CD8-positive, alpha-beta memory T cell (primary cell): ENCODE data around the gene SLC46A1. TPM values are rescaled to one million over a fixed set of nuclear protein-coding genes. Genes with fewer than 3 reads are reported as not detected.

Source experiments
- CTCF ChIA-PET: fragments of 350-600 bp; sonication (Branson Sonifier 250); formaldehyde crosslinking; loops from one replicate; lab custom pipeline; 2021; ENCODE audit warnings: antibody characterized with exemption; lab: Charles Lee
- POLR2A ChIA-PET: fragments of 350-600 bp; sonication (Branson Sonifier 250); formaldehyde crosslinking; loops from one replicate; lab custom pipeline; 2021; ENCODE audit warnings: antibody characterized with exemption; lab: Charles Lee
- DNase-seq, 5 donors: peaks; one replicate each; pipeline versions ENCODE4 v3.0.0 to v3.0.0-alpha.2; 2020 to 2022; ENCODE audit warnings: mixed read lengths in 1 of 5
- H3K27ac ChIP-seq: one replicate; pipeline ENCODE4 v1.7.0; 2013; ENCODE audit warnings: low read depth, mild to moderate bottlenecking, low read length, moderate library complexity
- H3K27me3 ChIP-seq: 2 replicates; pipeline ENCODE4 v1.7.0; 2013; ENCODE audit warnings: low read length, mild to moderate bottlenecking; ENCODE audit not compliant: insufficient read depth, poor library complexity, severe bottlenecking
- H3K36me3 ChIP-seq: 2 replicates; pipeline ENCODE4 v1.7.0; 2013; ENCODE audit warnings: mild to moderate bottlenecking, low read length, moderate library complexity; ENCODE audit not compliant: insufficient read depth
- H3K4me1 ChIP-seq: 2 replicates; pipeline ENCODE4 v1.7.0; 2013; ENCODE audit warnings: mild to moderate bottlenecking, low read length, moderate library complexity; ENCODE audit not compliant: insufficient read depth
- H3K4me3 ChIP-seq: 2 replicates; pipeline ENCODE4 v1.7.0; 2013; ENCODE audit warnings: mild to moderate bottlenecking, low read length
- H3K9me3 ChIP-seq: 2 replicates; pipeline ENCODE4 v1.7.0; 2013; ENCODE audit warnings: mild to moderate bottlenecking, low read length
- H3K27ac Mint-ChIP-seq, 8 donors: one replicate each; pipeline ENCODE4 v1.8.0; 2020 to 2021; ENCODE audit warnings: mixed read lengths in 8 of 8, mild to moderate bottlenecking in 6 of 8, inconsistent platforms in 3 of 8, moderate library complexity in 3 of 8
- H3K27me3 Mint-ChIP-seq, 2 donors: one replicate each; pipeline ENCODE4 v1.8.0; 2020 to 2021; ENCODE audit warnings: mixed read lengths in 2 of 2, mild to moderate bottlenecking in 1 of 2, moderate library complexity in 1 of 2
- H3K36me3 Mint-ChIP-seq, 3 donors: one replicate each; pipeline ENCODE4 v1.8.0; 2020 to 2021; ENCODE audit warnings: mixed read lengths in 3 of 3, inconsistent platforms in 1 of 3, mild to moderate bottlenecking in 1 of 3
- H3K4me1 Mint-ChIP-seq, 3 donors: one replicate each; pipeline ENCODE4 v1.8.0; 2020 to 2021; ENCODE audit warnings: mixed read lengths in 3 of 3, inconsistent platforms in 1 of 3, mild to moderate bottlenecking in 1 of 3
- H3K4me3 Mint-ChIP-seq, 7 donors: one replicate each; pipeline ENCODE4 v1.8.0; 2020 to 2021; ENCODE audit warnings: mixed read lengths in 7 of 7, mild to moderate bottlenecking in 6 of 7, moderate library complexity in 4 of 7, inconsistent platforms in 2 of 7
- H3K9me3 Mint-ChIP-seq, 5 donors: one replicate each; pipeline ENCODE4 v1.8.0; 2020 to 2022; ENCODE audit warnings: mixed read lengths in 5 of 5, mild to moderate bottlenecking in 3 of 5, moderate library complexity in 2 of 5, inconsistent platforms in 1 of 5
- polyA plus RNA-seq: library from polyadenylated mRNA; unstranded; fragments of 300-500 nt; fragmentation: Illumina TruSeq; gene quantifications from one replicate; pipeline ENCODE4 v1.2.3, GENCODE V29; 2021
- total RNA-seq, 2 experiments: library from RNA; stranded (reverse); gene quantifications; one replicate each; pipeline ENCODE4 v1.2.3, GENCODE V29; 2021

Gene SLC46A1
- total and polyA plus RNA-seq, 3 experiments from 2014 or later: 5.6 to 6.3 (median 6.0) TPM

DNA sequence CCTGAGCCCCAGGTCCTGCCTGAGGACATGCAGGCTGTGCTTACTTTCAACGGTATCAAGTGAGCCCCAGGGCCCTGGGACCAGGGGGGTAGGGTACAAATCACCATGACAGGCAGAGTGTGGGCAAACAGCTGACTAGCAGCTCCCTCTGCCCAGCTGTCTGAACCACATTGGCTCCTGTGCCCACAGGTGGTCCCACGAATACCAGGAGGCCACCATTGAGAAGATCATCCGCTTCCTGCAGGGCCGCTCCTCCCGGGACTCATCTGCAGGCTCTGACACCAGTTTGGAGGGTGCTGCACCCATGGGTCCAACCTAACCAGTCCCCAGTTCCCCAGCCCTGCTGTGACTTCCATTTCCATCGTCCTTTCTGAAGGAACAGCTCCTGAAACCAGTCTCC lies 10.0 kb downstream of the SLC46A1 start:
- no peak overlapping the region for H3K27ac ChIP-seq
- H3K27me3 Mint-ChIP-seq: no peaks in the 10 kb centered on the region
- no peaks in the 10 kb centered on the region for H3K9me3 ChIP-seq
- no peaks in the 10 kb centered on the region for H3K4me1 ChIP-seq
- peaks cover 3 to 60% (median 7%) of the 10 kb centered on the region in 3 donors for H3K36me3 Mint-ChIP-seq
- no peaks in the 10 kb centered on the region for H3K27me3 ChIP-seq
- H3K4me3 Mint-ChIP-seq: no peak overlapping the region
- H3K4me1 Mint-ChIP-seq: no peaks in the 10 kb centered on the region
- H3K27ac Mint-ChIP-seq: no peak overlapping the region
- H3K4me3 ChIP-seq: no peak overlapping the region
- POLR2A ChIA-PET: no interaction called here
- peaks cover 20% of the 10 kb centered on the region for H3K36me3 ChIP-seq
- H3K9me3 Mint-ChIP-seq: no peaks in the 10 kb centered on the region
- CTCF ChIA-PET: interaction anchor here (2.7 kb wide), 1 partner anchor 21 kb away, joined by 7 read pairs; no protein-coding TSS in a partner anchor
- no peak for DNase-seq

DNA sequence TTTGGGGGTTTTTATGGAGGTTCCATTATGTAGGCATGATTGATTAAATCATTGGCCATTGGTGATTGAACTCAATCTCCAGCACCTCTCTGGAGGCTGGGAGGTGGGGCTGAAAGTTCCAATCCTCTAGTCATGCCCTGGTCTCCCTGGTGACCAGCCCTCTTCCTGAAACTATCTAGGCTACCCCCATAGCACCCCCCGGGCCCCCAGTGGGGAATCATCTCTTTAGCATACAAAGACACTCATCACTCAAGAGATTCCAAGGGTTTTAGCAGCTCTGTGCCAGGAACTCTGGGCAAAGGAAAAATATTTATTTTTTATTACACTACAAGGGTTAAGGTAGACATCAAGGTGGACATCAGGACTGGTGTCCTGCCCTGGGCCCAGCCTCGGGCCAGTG lies 10.6 kb downstream of the SLC46A1 start:
- Histone ChIP-seq H3K4me3 (no peak overlapping the region), H3K9me3 (no peaks in the 10 kb centered on the region), H3K27ac (no peak overlapping the region), H3K36me3 (peaks cover 26% of the 10 kb centered on the region), H3K4me1 (no peaks in the 10 kb centered on the region), H3K27me3 (no peaks in the 10 kb centered on the region)
- ChIA-PET CTCF (interaction anchor here (2.7 kb wide), 1 partner anchor 21 kb away, joined by 7 read pairs; no protein-coding TSS in a partner anchor), POLR2A (no interaction called here)
- Mint-ChIP-seq H3K27ac (no peak overlapping the region), H3K4me1 (no peaks in the 10 kb centered on the region), H3K27me3 (no peaks in the 10 kb centered on the region), H3K36me3 (peaks cover 4 to 65% (median 9%) of the 10 kb centered on the region in 3 donors), H3K9me3 (no peaks in the 10 kb centered on the region), H3K4me3 (no peak overlapping the region)
- no peak for DNase-seq

DNA sequence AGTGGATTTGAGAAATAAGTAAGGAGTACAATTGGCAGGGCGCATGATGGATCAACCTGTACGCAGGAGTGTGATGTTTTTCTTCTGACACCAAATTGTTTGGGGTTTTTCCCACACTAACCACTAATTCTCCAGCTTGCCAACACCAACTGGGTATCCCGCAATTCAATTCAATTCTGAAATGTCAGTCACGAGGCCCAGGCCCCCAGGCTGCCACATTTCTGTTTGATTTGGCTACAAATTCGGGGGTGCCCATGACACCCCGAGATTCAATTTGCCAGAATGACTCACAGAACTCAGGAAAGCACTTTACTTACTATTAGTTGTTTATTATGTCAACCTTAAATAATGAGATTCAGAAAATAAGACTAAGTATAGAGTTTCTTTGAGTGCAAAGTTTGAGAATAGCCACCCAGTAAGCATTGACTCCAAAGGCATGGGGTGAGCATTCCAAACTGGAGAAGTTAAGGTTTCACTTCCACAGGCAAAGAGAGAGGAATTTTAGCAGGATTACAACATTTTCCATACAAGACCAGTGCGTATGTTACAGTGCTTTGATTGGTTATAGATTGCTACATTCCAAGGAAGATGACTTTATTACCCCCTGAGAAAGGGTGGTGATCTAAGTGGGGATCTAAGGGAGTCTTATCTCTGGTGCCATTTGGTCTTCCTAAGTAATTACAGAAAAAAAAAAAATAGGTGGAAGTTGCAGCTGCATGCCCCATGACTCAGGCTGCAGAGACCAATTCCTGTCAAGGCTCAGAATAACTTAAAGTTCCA lies 11.5 kb downstream of the SLC46A1 start:
- H3K9me3 Mint-ChIP-seq: no peaks in the 10 kb centered on the region
- H3K36me3 Mint-ChIP-seq: peaks cover 8 to 74% (median 13%) of the 10 kb centered on the region in 3 donors
- no peak overlapping the region for H3K27ac ChIP-seq
- CTCF ChIA-PET: interaction anchor here (2.7 kb wide), 1 partner anchor 22 kb away, joined by 7 read pairs; no protein-coding TSS in a partner anchor
- no peak overlapping the region for H3K4me3 Mint-ChIP-seq
- no peaks in the 10 kb centered on the region for H3K27me3 Mint-ChIP-seq
- H3K4me1 ChIP-seq: no peaks in the 10 kb centered on the region
- no peak for DNase-seq
- peak overlapping the region in 2 of 8 donors; percentile 12 to 49 for H3K27ac Mint-ChIP-seq
- H3K4me3 ChIP-seq: no peak overlapping the region
- peaks cover 32% of the 10 kb centered on the region for H3K36me3 ChIP-seq
- no peaks in the 10 kb centered on the region for H3K9me3 ChIP-seq
- no peaks in the 10 kb centered on the region for H3K27me3 ChIP-seq
- POLR2A ChIA-PET: no interaction called here
- no peaks in the 10 kb centered on the region for H3K4me1 Mint-ChIP-seq

DNA sequence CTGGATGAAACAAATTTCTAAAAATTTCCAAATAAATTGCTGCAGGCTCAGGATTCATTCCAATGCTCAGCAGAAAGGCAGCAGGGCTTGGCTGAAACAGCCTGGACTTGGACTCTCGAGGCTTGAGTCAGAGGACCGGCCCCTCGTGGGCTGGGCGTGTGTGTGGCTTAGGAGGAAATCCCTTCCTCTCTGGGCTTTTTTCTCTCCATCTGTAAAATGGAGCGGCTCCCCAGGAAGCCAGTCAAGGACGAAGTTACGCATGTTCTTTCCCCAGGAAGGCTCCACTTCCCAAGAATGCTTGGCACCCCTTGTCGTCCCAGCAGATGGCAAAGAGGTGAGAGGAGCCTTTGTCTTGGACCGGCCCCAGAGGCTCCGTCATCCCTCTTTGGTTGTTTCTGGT lies 13.5 kb downstream of the SLC46A1 start:
- ChIA-PET POLR2A (no interaction called here), CTCF (interaction anchor here (1.0 kb wide), 1 partner anchor 10 kb away, joined by 5 read pairs; no protein-coding TSS in a partner anchor)
- Mint-ChIP-seq H3K9me3 (no peaks in the 10 kb centered on the region), H3K4me1 (peaks cover 2 to 4% (median 4%) of the 10 kb centered on the region in 3 donors), H3K27me3 (no peaks in the 10 kb centered on the region), H3K27ac (no peak overlapping the region), H3K4me3 (no peak overlapping the region), H3K36me3 (peaks cover 9 to 83% (median 13%) of the 10 kb centered on the region in 3 donors)
- H3K27ac ChIP-seq: no peak overlapping the region
- H3K27me3 ChIP-seq: no peaks in the 10 kb centered on the region
- H3K9me3 ChIP-seq: no peaks in the 10 kb centered on the region
- DNase-seq: no peak
- peaks cover 32% of the 10 kb centered on the region for H3K36me3 ChIP-seq
- no peak overlapping the region for H3K4me3 ChIP-seq
- H3K4me1 ChIP-seq: no peaks in the 10 kb centered on the region

DNA sequence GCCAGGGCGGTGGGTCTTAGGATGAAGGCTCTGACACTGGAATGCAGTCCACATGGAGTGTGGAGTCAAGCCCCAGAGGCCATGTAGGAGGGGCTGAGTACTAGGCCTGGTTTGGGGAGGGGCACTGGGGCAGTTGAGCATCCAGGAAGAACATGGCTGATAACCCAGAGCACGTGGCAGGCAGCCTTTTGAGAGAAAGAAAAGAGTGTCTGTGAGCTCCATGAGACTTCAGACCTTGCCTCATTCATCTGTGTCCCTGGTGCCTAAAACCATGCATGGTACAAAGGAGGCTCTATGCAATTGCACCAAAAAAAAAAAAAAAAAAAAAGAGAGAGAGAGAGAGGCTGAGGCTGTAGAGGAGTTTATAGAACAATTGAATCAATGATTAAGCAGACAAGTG lies 14.6 kb downstream of the SLC46A1 start:
- DNase-seq: no peak
- no peak overlapping the region for H3K27ac ChIP-seq
- no peaks in the 10 kb centered on the region for H3K9me3 Mint-ChIP-seq
- H3K4me3 ChIP-seq: no peak overlapping the region
- peaks cover 2 to 5% (median 5%) of the 10 kb centered on the region in 3 donors for H3K4me1 Mint-ChIP-seq
- H3K36me3 Mint-ChIP-seq: peaks cover 6 to 83% (median 13%) of the 10 kb centered on the region in 3 donors
- no peaks in the 10 kb centered on the region for H3K9me3 ChIP-seq
- H3K27me3 ChIP-seq: no peaks in the 10 kb centered on the region
- H3K4me3 Mint-ChIP-seq: no peak overlapping the region
- ChIA-PET POLR2A (no interaction called here), CTCF (interaction anchor here (1.0 kb wide), 1 partner anchor 9 kb away, joined by 5 read pairs; no protein-coding TSS in a partner anchor)
- H3K27me3 Mint-ChIP-seq: no peaks in the 10 kb centered on the region
- H3K4me1 ChIP-seq: no peaks in the 10 kb centered on the region
- peak overlapping the region in 1 of 8 donors; percentile 58 for H3K27ac Mint-ChIP-seq
- peaks cover 32% of the 10 kb centered on the region for H3K36me3 ChIP-seq

DNA sequence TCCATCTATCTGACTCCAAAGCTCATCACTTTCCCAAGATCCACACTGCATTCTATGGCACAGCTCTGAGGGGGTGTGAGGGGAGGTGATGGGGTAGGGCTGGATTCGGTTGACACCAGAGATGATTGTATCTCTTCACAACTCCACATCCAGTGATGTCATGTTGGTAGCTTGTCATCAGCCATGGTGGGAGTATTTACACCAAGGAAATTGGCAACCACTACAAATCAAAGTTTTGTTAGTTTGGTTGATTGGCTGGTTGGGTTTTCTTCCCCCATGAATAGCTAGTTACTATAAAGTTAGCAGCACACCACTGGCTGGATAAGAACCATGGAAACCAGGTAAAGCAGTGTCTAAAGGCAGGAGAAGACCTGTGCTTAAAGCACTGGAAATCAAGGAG lies 15.0 kb downstream of the SLC46A1 start:
- H3K27me3 Mint-ChIP-seq: no peaks in the 10 kb centered on the region
- no peak overlapping the region for H3K27ac ChIP-seq
- peaks cover 32% of the 10 kb centered on the region for H3K36me3 ChIP-seq
- H3K4me1 Mint-ChIP-seq: peaks cover 2 to 9% (median 5%) of the 10 kb centered on the region in 3 donors
- ChIA-PET CTCF (no interaction called here), POLR2A (no interaction called here)
- peak overlapping the region in 1 of 8 donors; percentile 58 for H3K27ac Mint-ChIP-seq
- H3K4me3 ChIP-seq: no peak overlapping the region
- no peak for DNase-seq
- no peaks in the 10 kb centered on the region for H3K9me3 ChIP-seq
- H3K36me3 Mint-ChIP-seq: peaks cover 6 to 82% (median 13%) of the 10 kb centered on the region in 3 donors
- no peak overlapping the region for H3K4me3 Mint-ChIP-seq
- no peaks in the 10 kb centered on the region for H3K9me3 Mint-ChIP-seq
- no peaks in the 10 kb centered on the region for H3K27me3 ChIP-seq
- peaks cover 2% of the 10 kb centered on the region for H3K4me1 ChIP-seq

DNA sequence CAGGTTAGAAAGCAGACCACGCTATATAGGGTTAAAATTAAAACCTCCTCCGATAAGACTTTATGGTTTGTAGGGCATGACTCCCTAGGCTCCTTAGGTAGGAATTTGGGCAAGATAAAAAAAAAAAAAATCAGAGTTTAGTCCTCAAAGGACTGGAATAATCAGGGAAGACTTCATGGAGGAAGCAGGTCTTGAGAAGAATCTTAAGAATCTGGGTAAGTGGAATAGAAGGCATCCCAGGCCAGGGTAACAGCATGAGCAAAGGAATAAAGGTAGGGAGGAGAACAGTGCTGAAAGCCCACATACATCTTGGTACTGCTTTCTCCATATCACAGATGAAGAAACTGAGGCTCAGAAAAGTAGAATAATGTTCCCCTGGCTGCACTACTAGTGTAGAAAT lies 15.4 kb downstream of the SLC46A1 start:
- Mint-ChIP-seq H3K36me3 (peaks cover 6 to 78% (median 13%) of the 10 kb centered on the region in 3 donors), H3K27me3 (no peaks in the 10 kb centered on the region), H3K9me3 (no peaks in the 10 kb centered on the region), H3K4me3 (no peak overlapping the region), H3K4me1 (peaks cover 4 to 13% (median 10%) of the 10 kb centered on the region in 3 donors), H3K27ac (peak overlapping the region in 1 of 8 donors; percentile 66)
- POLR2A ChIA-PET: no interaction called here
- Histone ChIP-seq H3K9me3 (no peaks in the 10 kb centered on the region), H3K27me3 (no peaks in the 10 kb centered on the region), H3K4me1 (peaks cover 6% of the 10 kb centered on the region), H3K4me3 (no peak overlapping the region), H3K36me3 (peaks cover 32% of the 10 kb centered on the region), H3K27ac (no peak overlapping the region)
- CTCF ChIA-PET: no interaction called here
- DNase-seq: no peak

DNA sequence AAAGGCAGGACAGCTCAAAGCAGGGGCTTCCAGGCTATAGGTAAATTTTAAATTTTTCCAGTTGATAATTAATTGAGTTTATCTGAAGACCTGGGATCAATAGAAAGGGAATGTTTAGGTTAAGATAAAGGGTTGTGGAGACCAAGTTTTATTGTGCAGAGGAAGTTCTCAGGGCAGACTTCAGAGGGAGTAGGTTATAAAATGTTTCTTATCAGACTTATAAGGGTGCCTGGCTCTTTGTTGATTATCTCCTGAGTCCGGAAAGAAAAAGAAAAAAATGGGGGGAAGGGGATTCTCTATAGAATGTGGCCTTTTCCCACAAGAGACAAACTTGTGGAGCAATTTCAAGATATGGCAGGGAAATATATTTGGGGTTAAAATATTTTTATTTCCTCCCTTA lies 15.9 kb downstream of the SLC46A1 start:
- Mint-ChIP-seq H3K9me3 (no peaks in the 10 kb centered on the region), H3K27ac (no peak overlapping the region), H3K27me3 (no peaks in the 10 kb centered on the region), H3K4me3 (no peak overlapping the region), H3K36me3 (peaks cover 6 to 75% (median 13%) of the 10 kb centered on the region in 3 donors), H3K4me1 (peaks cover 8 to 17% (median 13%) of the 10 kb centered on the region in 3 donors)
- no peak for DNase-seq
- H3K4me1 ChIP-seq: peaks cover 10% of the 10 kb centered on the region
- H3K9me3 ChIP-seq: no peaks in the 10 kb centered on the region
- H3K27me3 ChIP-seq: no peaks in the 10 kb centered on the region
- peaks cover 32% of the 10 kb centered on the region for H3K36me3 ChIP-seq
- no peak overlapping the region for H3K4me3 ChIP-seq
- H3K27ac ChIP-seq: no peak overlapping the region
- POLR2A ChIA-PET: no interaction called here
- CTCF ChIA-PET: no interaction called here
